Natural killer cell (primary cell): ENCODE data around the gene TMEM63B. TPM values are rescaled to one million over a fixed set of nuclear protein-coding genes. Genes with fewer than 3 reads are reported as not detected.

Experiments used
- ATAC-seq, 3 donors: fragments of 150-1000 bp in 2 of 3; fragments of 200-7000 bp in 1 of 3; cut with Tn5 transposase; 1 replicate in 1 of 3; 2 replicates in 2 of 3; pipeline ENCODE4 v1.10.0; 2021; ENCODE audit warnings: mild to moderate bottlenecking in 2 of 3, moderate library complexity in 2 of 3
- DNase-seq, 2 donors: peaks; one replicate each; pipeline versions ENCODE4 v3.0.0 to v3.0.0-alpha.2; 2013 to 2021; ENCODE audit warnings: mixed read lengths in 1 of 2
- H3K27ac ChIP-seq: one replicate; pipeline ENCODE4 v1.5.1; 2013; ENCODE audit warnings: mild to moderate bottlenecking, low read length
- H3K27me3 ChIP-seq: one replicate; pipeline ENCODE4 v1.6.1; 2013; ENCODE audit warnings: low read length; ENCODE audit not compliant: control insufficient read depth, insufficient read depth
- H3K36me3 ChIP-seq: one replicate; pipeline ENCODE4 v1.6.1; 2013; ENCODE audit warnings: low read length; ENCODE audit not compliant: control insufficient read depth, insufficient read depth
- H3K4me1 ChIP-seq: one replicate; pipeline ENCODE4 v1.6.1; 2013; ENCODE audit warnings: low read length; ENCODE audit not compliant: control insufficient read depth, insufficient read depth
- H3K4me3 ChIP-seq: one replicate; pipeline ENCODE4 v1.5.1; 2013; ENCODE audit warnings: low read length
- H3K9me3 ChIP-seq: one replicate; pipeline ENCODE4 v1.6.1; 2013; ENCODE audit warnings: low read length; ENCODE audit not compliant: control insufficient read depth, insufficient read depth
- H3K27ac Mint-ChIP-seq, 2 donors: one replicate each; pipeline ENCODE4 v1.8.0; 2022; ENCODE audit warnings: mild to moderate bottlenecking in 2 of 2, mixed read lengths in 2 of 2, moderate library complexity in 1 of 2
- H3K27me3 Mint-ChIP-seq, 2 donors: one replicate each; pipeline ENCODE4 v1.8.0; 2022; ENCODE audit warnings: low read depth in 2 of 2, mixed read lengths in 2 of 2
- H3K36me3 Mint-ChIP-seq: one replicate; pipeline ENCODE4 v1.8.0; 2022; ENCODE audit warnings: mixed read lengths
- H3K4me1 Mint-ChIP-seq, 2 donors: one replicate each; pipeline ENCODE4 v1.8.0; 2022; ENCODE audit warnings: mixed read lengths in 2 of 2
- H3K4me3 Mint-ChIP-seq: one replicate; pipeline ENCODE4 v1.8.0; 2022; ENCODE audit warnings: mild to moderate bottlenecking, moderate library complexity, mixed read lengths
- H3K9me3 Mint-ChIP-seq, 2 donors: one replicate each; pipeline ENCODE4 v1.8.0; 2022; ENCODE audit warnings: mixed read lengths in 2 of 2
- WGBS: methylation state at CpG from one replicate; pipeline ENCODE4 v1.1.7; 2013; ENCODE audit warnings: missing lambda C conversion rate; ENCODE audit not compliant: insufficient coverage; 5-methylcytosine and 5-hydroxymethylcytosine counted together
- intact Hi-C: fragments of 100-400 bp; cut with micrococcal nuclease; formaldehyde crosslinking; loops from one replicate; pipeline ENCODE4 v1.14.2; 2022
- total RNA-seq, 4 donors: library from RNA; stranded (reverse); fragments of 120-200 nt in 1 of 4; gene quantifications; one replicate each; pipeline versions ENCODE4 v1.2.3 to v1.2.4, GENCODE V29; 2013 to 2022
- TF ChIP-seq, protein P1 (sequence below): fragments of 200-600 bp; IDR thresholded peaks from one replicate; pipeline ENCODE4 v1.8.0; 2022; ENCODE audit warnings: antibody characterized with exemption

The TMEM63B gene
- total RNA-seq, 3 donors from 2014 or later (not counting 1 experiment from before 2014, with no cell fraction given), result 24.7 to 30.8 (median 28.1) TPM

DNA sequence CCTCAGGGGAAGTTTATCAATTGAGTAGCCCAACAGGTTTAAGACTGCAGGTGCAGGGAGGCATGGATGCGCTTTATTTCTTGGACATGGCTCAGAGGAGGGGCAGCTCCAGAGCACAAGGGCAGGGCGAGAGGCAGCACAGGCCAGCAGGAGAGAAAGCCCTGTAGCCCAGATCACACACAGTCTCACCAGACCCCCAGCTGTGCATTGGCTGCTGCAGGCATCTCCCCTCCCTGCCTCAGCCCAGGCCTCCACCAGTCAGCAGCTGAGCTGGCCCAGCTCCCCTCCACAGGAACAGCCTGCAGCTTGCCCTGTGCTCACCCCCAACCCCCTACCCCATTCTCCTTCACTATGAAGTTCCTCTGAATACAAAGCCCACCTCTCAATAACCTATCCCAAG lies 24.8 kb upstream of the TMEM63B start:
- TF ChIP-seq, protein P1, sequence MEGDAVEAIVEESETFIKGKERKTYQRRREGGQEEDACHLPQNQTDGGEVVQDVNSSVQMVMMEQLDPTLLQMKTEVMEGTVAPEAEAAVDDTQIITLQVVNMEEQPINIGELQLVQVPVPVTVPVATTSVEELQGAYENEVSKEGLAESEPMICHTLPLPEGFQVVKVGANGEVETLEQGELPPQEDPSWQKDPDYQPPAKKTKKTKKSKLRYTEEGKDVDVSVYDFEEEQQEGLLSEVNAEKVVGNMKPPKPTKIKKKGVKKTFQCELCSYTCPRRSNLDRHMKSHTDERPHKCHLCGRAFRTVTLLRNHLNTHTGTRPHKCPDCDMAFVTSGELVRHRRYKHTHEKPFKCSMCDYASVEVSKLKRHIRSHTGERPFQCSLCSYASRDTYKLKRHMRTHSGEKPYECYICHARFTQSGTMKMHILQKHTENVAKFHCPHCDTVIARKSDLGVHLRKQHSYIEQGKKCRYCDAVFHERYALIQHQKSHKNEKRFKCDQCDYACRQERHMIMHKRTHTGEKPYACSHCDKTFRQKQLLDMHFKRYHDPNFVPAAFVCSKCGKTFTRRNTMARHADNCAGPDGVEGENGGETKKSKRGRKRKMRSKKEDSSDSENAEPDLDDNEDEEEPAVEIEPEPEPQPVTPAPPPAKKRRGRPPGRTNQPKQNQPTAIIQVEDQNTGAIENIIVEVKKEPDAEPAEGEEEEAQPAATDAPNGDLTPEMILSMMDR, result no peak
- no peaks in the 10 kb centered on the region for H3K27me3 ChIP-seq
- H3K4me3 ChIP-seq, result no peak overlapping the region
- H3K4me1 Mint-ChIP-seq, result peaks cover 24 to 42% of the 10 kb centered on the region in 2 donors
- H3K27me3 Mint-ChIP-seq, result no peaks in the 10 kb centered on the region
- H3K9me3 ChIP-seq, result no peaks in the 10 kb centered on the region
- peaks cover 10% of the 10 kb centered on the region for H3K36me3 ChIP-seq
- H3K36me3 Mint-ChIP-seq, result no peaks in the 10 kb centered on the region
- H3K27ac Mint-ChIP-seq, result peak overlapping the region in 1 of 2 donors; percentile 3
- H3K9me3 Mint-ChIP-seq, result no peaks in the 10 kb centered on the region
- intact Hi-C loops, result no loop called here
- DNase-seq (no peak), ATAC-seq (no peak)
- H3K4me1 ChIP-seq, result peaks cover 25% of the 10 kb centered on the region
- H3K27ac ChIP-seq, result no peak overlapping the region
- 100% methylated on average over 2 of the region's 2 CpGs for WGBS
- no peak overlapping the region for H3K4me3 Mint-ChIP-seq

DNA sequence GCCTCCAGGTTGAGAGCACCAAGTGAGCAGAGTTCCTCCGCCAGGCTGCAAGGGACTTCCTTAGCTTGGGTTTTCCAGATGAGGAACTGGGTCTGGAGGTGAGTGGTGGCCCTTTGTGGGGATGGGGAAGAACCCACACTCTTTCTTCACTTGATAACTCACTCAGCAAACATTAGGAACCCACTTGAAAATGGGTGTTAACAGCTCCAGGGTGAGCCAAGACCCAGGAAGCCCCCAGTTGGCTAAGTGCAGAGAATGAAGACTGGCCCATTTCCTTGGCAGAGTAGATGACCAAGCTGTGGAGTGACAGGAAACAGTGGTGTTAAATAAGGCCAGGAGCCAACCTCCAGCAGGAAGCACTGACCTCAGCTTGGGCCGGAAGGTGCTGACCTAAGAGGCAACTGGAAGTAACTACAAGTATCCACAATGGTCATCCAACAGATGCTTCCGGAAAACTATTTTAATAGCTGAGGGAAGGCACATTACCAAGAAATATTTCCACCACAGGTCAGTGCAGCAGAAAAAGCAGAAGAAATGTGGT lies 22.8 kb upstream of the TMEM63B start:
- DNase-seq, result no peak
- no peak for ATAC-seq

DNA sequence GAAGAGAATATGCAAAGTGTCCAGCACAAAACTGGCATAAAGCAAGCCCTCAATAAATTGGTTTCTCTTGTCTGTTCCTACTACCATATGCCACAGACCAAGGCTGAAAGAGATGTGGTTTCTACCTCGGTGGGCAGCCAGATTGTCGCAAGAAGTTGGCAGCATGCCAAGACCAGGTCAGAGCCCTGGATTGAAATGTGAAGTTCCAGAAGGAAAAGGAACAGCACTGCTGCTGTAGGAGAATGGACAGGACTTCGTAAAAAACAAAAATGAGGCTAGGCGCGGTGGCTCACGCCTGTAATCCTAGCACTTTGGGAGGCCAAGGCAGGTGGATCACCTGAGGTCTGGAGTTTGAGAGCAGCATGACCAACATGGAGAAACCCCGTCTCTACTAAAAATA lies 22.2 kb upstream of the TMEM63B start:
- Mint-ChIP-seq H3K4me3 (no peak overlapping the region), H3K9me3 (no peaks in the 10 kb centered on the region), H3K36me3 (no peaks in the 10 kb centered on the region), H3K27me3 (no peaks in the 10 kb centered on the region), H3K4me1 (peaks cover 31 to 44% of the 10 kb centered on the region in 2 donors), H3K27ac (no peak overlapping the region)
- Histone ChIP-seq H3K9me3 (no peaks in the 10 kb centered on the region), H3K27ac (no peak overlapping the region), H3K4me1 (peaks cover 25% of the 10 kb centered on the region), H3K4me3 (no peak overlapping the region), H3K36me3 (peaks cover 19% of the 10 kb centered on the region), H3K27me3 (no peaks in the 10 kb centered on the region)
- WGBS, result 71% methylated on average over 6 of the region's 7 CpGs
- TF ChIP-seq, protein P1, result no peak
- intact Hi-C loops, result no loop called here
- ATAC-seq (no peak), DNase-seq (no peak)

More for the DNA sequence above, 22.8 kb upstream of the TMEM63B start:
- Mint-ChIP-seq H3K9me3 (no peaks in the 10 kb centered on the region), H3K27ac (no peak overlapping the region), H3K27me3 (no peaks in the 10 kb centered on the region), H3K4me1 (peaks cover 25 to 42% of the 10 kb centered on the region in 2 donors), H3K4me3 (no peak overlapping the region), H3K36me3 (no peaks in the 10 kb centered on the region)
- Histone ChIP-seq H3K27ac (no peak overlapping the region), H3K4me1 (peaks cover 25% of the 10 kb centered on the region), H3K4me3 (no peak overlapping the region), H3K36me3 (peaks cover 16% of the 10 kb centered on the region), H3K27me3 (no peaks in the 10 kb centered on the region), H3K9me3 (no peaks in the 10 kb centered on the region)
- TF ChIP-seq, protein P1, result no peak
- 79% methylated on average over 3 of the region's 3 CpGs for WGBS
- intact Hi-C loops, result no loop called here
